ENCODE results near the gene NGEF.

DNA sequence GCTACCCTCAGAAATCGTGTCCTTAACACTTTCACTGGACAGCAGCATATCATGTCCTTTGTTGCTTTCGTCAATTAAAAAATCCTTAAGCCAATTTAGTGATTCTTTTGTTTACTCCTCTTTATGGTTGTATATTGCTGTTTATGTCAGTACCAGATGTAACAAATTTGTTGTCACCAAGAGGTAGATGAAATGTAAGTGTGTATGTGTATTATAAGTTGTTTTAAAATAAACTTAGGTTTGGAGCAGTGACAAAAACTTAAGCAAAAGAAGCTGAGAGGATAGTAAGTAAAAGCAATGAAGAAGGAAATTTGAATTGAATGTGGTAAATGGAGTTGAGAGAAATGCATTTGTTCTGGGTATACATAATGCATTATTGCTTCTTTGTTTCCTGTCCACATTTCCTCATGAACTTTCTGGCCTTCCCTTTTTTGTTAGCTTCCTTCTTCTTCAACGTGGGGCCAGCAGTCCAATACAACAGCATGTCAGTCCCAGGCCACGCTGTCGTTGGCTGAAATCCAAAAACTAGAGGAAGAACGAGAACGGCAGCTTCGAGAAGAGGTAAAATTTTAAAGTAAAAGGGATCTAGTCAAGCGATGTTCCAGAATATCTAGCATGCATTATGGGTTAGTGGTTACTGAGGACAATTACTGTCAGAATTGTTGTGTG lies 173.5 kb downstream of the NGEF start:
- no peak for TF ChIP-seq ZNF76 (CRISPR knock-in tag; IDR thresholded peaks at IDR 0.05; ENCODE audit: borderline replicate concordance)
- no peak for TF ChIP-seq GABPB1 (CRISPR knock-in tag; IDR thresholded peaks at IDR 0.05)
- TF ChIP-seq MAFK (IDR thresholded peaks at IDR 0.05; ENCODE audit: low read length), result no peak
- TF ChIP-seq, protein P1, sequence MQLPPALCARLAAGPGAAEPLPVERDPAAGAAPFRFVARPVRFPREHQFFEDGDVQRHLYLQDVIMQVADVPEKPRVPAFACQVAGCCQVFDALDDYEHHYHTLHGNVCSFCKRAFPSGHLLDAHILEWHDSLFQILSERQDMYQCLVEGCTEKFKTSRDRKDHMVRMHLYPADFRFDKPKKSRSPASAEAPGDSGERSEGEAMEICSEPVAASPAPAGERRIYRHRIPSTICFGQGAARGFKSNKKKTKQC (CRISPR knock-in tag; IDR thresholded peaks at IDR 0.05), result no peak
- TF ChIP-seq BRD9 (IDR thresholded peaks at IDR 0.05; ENCODE audit: low read depth, partially characterized antibody), result no peak
- TF ChIP-seq, protein P2, sequence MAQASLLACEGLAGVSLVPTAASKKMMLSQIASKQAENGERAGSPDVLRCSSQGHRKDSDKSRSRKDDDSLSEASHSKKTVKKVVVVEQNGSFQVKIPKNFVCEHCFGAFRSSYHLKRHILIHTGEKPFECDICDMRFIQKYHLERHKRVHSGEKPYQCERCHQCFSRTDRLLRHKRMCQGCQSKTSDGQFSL (CRISPR knock-in tag; IDR thresholded peaks at IDR 0.05), result no peak
- TF ChIP-seq, protein P2 (tag; IDR thresholded peaks at IDR 0.05), result no peak
- TF ChIP-seq ZKSCAN3 (CRISPR knock-in tag; IDR thresholded peaks at IDR 0.05), result no peak

All from K562 (cell line).